GM23338 (cell line): Measurements from ENCODE around the gene TERT. TPM values are rescaled to one million over a fixed set of nuclear protein-coding genes. Genes with fewer than 3 reads are reported as not detected.

ENCODE experiments used
- ATAC-seq: fragments of 200-7000 bp; cut with Tn5 transposase; 3 replicates; pipeline ENCODE4 v1.9.1; 2020
- DNase-seq: peaks from one replicate; pipeline ENCODE4 v3.0.0-alpha.2; 2015; ENCODE audit warnings: low spot score
- H2AFZ ChIP-seq: fragments of 200-600 bp; sonication (generic); 2 replicates; pipeline ENCODE4 v1.8.0; 2016; ENCODE audit warnings: antibody characterized with exemption, mild to moderate bottlenecking, moderate library complexity
- H3F3A ChIP-seq: fragments of 200-600 bp; sonication (generic); replicated peaks from 2 replicates; pipeline ENCODE4 v1.8.0; 2017; ENCODE audit warnings: antibody characterized with exemption, mixed run types, low read depth
- H3K27ac ChIP-seq: fragments of 200-600 bp; sonication (generic); 2 replicates; pipeline ENCODE4 v1.6.1; 2016; ENCODE audit warnings: low read depth
- H3K27me3 ChIP-seq: fragments of 200-600 bp; sonication (generic); 2 replicates; pipeline ENCODE4 v1.8.0; 2016; ENCODE audit warnings: mild to moderate bottlenecking, mixed run types, moderate library complexity; ENCODE audit not compliant: insufficient read depth
- H3K36me3 ChIP-seq: fragments of 200-600 bp; sonication (generic); 2 replicates; pipeline ENCODE4 v1.8.0; 2016; ENCODE audit warnings: mild to moderate bottlenecking; ENCODE audit not compliant: insufficient read depth
- H3K4me1 ChIP-seq: fragments of 200-600 bp; sonication (generic); 2 replicates; pipeline ENCODE4 v1.8.0; 2016; ENCODE audit warnings: mild to moderate bottlenecking, moderate library complexity; ENCODE audit not compliant: insufficient read depth
- H3K4me2 ChIP-seq: fragments of 200-600 bp; sonication (generic); 2 replicates; pipeline ENCODE4 v1.7.1; 2017; ENCODE audit warnings: mixed run types
- H3K4me3 ChIP-seq: fragments of 200-600 bp; sonication (generic); 2 replicates; pipeline ENCODE4 v1.6.1; 2016; ENCODE audit warnings: mixed run types
- H3K79me2 ChIP-seq: fragments of 200-600 bp; sonication (generic); replicated peaks from 2 replicates; pipeline ENCODE4 v1.8.0; 2017; ENCODE audit warnings: mild to moderate bottlenecking; ENCODE audit not compliant: insufficient read depth
- H3K9me2 ChIP-seq: fragments of 200-600 bp; sonication (generic); 2 replicates; pipeline ENCODE4 v1.8.0; 2017; ENCODE audit not compliant: insufficient read depth
- H4K20me1 ChIP-seq: fragments of 200-600 bp; sonication (generic); replicated peaks from 2 replicates; pipeline ENCODE4 v1.8.0; 2017; ENCODE audit warnings: mild to moderate bottlenecking; ENCODE audit not compliant: insufficient read depth
- H3K27ac Mint-ChIP-seq: 2 replicates; pipeline ENCODE4 v1.8.0; 2020; ENCODE audit warnings: inconsistent platforms, mild to moderate bottlenecking, moderate library complexity, mixed read lengths
- H3K27me3 Mint-ChIP-seq: 3 replicates; pipeline ENCODE4 v1.8.0; 2022; ENCODE audit warnings: low read depth, mild to moderate bottlenecking, moderate library complexity, mixed read lengths, inconsistent platforms; ENCODE audit not compliant: insufficient read depth, poor library complexity
- H3K36me3 Mint-ChIP-seq: 3 replicates; pipeline ENCODE4 v1.8.0; 2021; ENCODE audit warnings: low read depth, mild to moderate bottlenecking, inconsistent platforms, moderate library complexity, mixed read lengths
- H3K4me1 Mint-ChIP-seq: 3 replicates; pipeline ENCODE4 v1.8.0; 2020; ENCODE audit warnings: mild to moderate bottlenecking, inconsistent platforms, mixed read lengths
- H3K4me3 Mint-ChIP-seq: 3 replicates; pipeline ENCODE4 v1.8.0; 2021; ENCODE audit warnings: moderate library complexity, mild to moderate bottlenecking, inconsistent platforms, mixed read lengths
- H3K9me3 Mint-ChIP-seq: 3 replicates; pipeline ENCODE4 v1.8.0; 2020; ENCODE audit warnings: moderate library complexity, mild to moderate bottlenecking, inconsistent platforms, mixed read lengths
- CREB1 ChIP-seq: fragments of 250-450 bp; sonication (Bioruptor Pico); IDR thresholded peaks from 2 replicates; pipeline ENCODE4 v1.5.0; 2020; ENCODE audit warnings: low read depth, mild to moderate bottlenecking, moderate library complexity
- CTCF ChIP-seq, 2 experiments: fragments of 200-600 bp in 1 of 2; sonication (generic) in 1 of 2; conservative IDR thresholded peaks; 2 replicates each; pipeline versions ENCODE4 v1.5.1 to v1.6.1; 2016 to 2017; ENCODE audit warnings: antibody characterized with exemption in 2 of 2, low read depth in 2 of 2, mild to moderate bottlenecking in 2 of 2, moderate library complexity in 1 of 2
- ETS1 ChIP-seq: IDR thresholded peaks from 2 replicates; pipeline ENCODE4 v1.6.1; 2016; ENCODE audit warnings: antibody characterized with exemption
- EZH2 ChIP-seq: fragments of 200-600 bp; sonication (generic); IDR thresholded peaks from one replicate; pipeline ENCODE4 v1.8.0; 2017; ENCODE audit warnings: antibody characterized with exemption, mild to moderate bottlenecking, low read depth; ENCODE audit not compliant: unreplicated experiment
- EZH2phosphoT487 ChIP-seq: fragments of 200-600 bp; sonication (generic); IDR thresholded peaks from one replicate; pipeline ENCODE4 v1.8.1; 2018; ENCODE audit warnings: antibody characterized with exemption; ENCODE audit not compliant: unreplicated experiment
- JUNB ChIP-seq: IDR thresholded peaks from one replicate; pipeline ENCODE4 v1.6.1; 2016; ENCODE audit warnings: antibody characterized with exemption; ENCODE audit not compliant: unreplicated experiment
- NANOG ChIP-seq: IDR thresholded peaks from 2 replicates; pipeline ENCODE4 v1.6.1; 2016; ENCODE audit warnings: antibody characterized with exemption, borderline replicate concordance
- POLR2AphosphoS5 ChIP-seq: IDR thresholded peaks from 2 replicates; pipeline ENCODE4 v1.6.1; 2016; ENCODE audit warnings: antibody characterized with exemption, low read depth
- REST ChIP-seq: IDR thresholded peaks from one replicate; pipeline ENCODE4 v1.6.1; 2018; ENCODE audit warnings: antibody characterized with exemption; ENCODE audit not compliant: unreplicated experiment
- STAT1 ChIP-seq: IDR thresholded peaks from one replicate; pipeline ENCODE4 v1.6.1; 2016; ENCODE audit warnings: antibody characterized with exemption; ENCODE audit not compliant: unreplicated experiment
- ZNF114 ChIP-seq: fragments of 250-450 bp; sonication (Bioruptor Pico); IDR thresholded peaks from 2 replicates; pipeline ENCODE4 v1.5.0; 2020; ENCODE audit warnings: mild to moderate bottlenecking, moderate library complexity
- ZNF462 ChIP-seq: fragments of 250-450 bp; sonication (Bioruptor Pico); IDR thresholded peaks from 2 replicates; pipeline ENCODE4 v1.5.0; 2020; ENCODE audit warnings: mild to moderate bottlenecking, moderate library complexity
- polyA plus RNA-seq: library from polyadenylated mRNA; unstranded; fragments of >200 nt; fragmentation: Nextera tagmentation; extraction: Ambion mirVana; gene quantifications from 2 replicates; pipeline ENCODE4 v1.2.1, GENCODE V29; 2016
- total RNA-seq: library from RNA; depleted of rRNA; stranded (reverse); fragments of >200 nt; shearing (Covaris generic); gene quantifications from 2 replicates; pipeline ENCODE4 v1.2.3, GENCODE V29; 2014

The TERT gene
- total and polyA plus RNA-seq, 2 experiments from 2014 or later: 9.8 to 46.4 TPM

DNA sequence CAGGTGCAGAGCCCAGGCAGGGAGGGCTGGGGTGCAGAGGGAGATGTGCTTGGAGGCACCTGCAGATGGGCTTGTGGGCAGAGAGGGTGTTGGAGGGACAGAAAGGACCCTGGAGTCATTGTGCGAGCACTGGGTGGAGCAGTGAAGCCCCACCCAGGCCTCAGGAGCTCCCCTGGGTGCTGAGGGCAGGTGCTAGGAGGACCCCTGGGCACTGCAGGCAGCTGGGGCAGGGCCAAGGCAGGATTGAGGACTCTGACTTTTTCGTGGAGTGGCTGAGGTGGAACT, 80.0 kb downstream of the TERT start (continued):
- TF ChIP-seq ETS1: no peak
- no peak for TF ChIP-seq STAT1
- no peak for TF ChIP-seq CTCF (conservative IDR thresholded peaks at IDR 0.05; ENCODE audit: low read depth in 2 of 2)
- TF ChIP-seq EZH2phosphoT487: no peak
- TF ChIP-seq JUNB: no peak
- no peak for TF ChIP-seq POLR2AphosphoS5
- TF ChIP-seq ZNF114: no peak
- no peak for TF ChIP-seq NANOG
- TF ChIP-seq CREB1 (CRISPR knock-in tag): no peak
- no peak for TF ChIP-seq REST
- TF ChIP-seq EZH2: no peak

DNA sequence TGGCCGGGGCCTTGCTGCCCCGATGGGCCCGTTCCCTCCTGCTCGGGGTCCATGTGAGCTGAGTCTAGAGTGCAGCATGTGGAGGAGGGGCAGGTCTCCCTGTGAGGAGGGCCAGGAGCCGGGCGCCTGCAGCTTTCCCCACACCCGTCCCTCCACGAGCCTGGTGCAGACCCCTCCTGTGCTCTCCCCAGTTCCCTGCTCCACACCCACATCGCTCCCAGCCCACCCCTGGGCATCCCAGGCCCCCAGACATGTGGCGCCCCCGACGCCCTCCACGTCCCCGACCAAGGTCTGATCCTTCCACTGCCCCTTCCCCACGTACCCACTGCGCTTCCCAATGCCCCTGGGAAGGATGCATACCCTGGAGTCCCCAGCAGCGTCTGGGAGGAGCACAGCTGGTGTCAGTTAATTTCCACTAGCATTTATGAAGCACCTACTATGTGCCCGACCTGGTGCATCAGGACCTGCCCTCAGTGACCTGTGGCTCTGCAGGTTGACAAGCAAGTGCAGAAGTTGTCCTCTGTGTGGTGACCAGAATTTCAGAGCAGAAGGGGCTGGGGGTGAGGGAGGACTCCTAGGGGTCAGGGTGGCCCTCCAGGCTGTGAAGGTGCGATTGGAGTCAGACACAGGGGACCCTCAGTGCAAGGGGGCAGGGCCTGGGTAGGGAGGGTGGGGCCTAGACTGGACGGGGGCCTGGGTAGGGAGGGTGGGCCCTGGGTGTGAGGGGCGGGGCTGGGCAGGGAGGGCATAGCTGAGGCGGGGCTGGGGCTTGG, 80.5 kb downstream of the TERT start:
- Histone ChIP-seq H4K20me1 (no peaks in the 10 kb centered on the region), H3K4me2 (no peak overlapping the region), H3F3A (no peaks in the 10 kb centered on the region), H3K4me1 (no peaks in the 10 kb centered on the region), H3K4me3 (no peak overlapping the region), H3K79me2 (no peaks in the 10 kb centered on the region), H3K9me2 (no peaks in the 10 kb centered on the region), H2AFZ (no peak overlapping the region), H3K27me3 (no peaks in the 10 kb centered on the region), H3K27ac (no peak overlapping the region), H3K36me3 (no peaks in the 10 kb centered on the region)
- Mint-ChIP-seq H3K27me3 (peaks cover 4% of the 10 kb centered on the region), H3K27ac (no peak overlapping the region), H3K4me3 (no peak overlapping the region), H3K4me1 (peaks cover 3% of the 10 kb centered on the region; the same call in 2 of the 3 replicates), H3K9me3 (peaks cover 3% of the 10 kb centered on the region; the same call in 1 of the 3 replicates), H3K36me3 (no peaks in the 10 kb centered on the region; the same call in 2 of the 3 replicates)
- no peak for ATAC-seq
- TF ChIP-seq NANOG (no peak), EZH2 (no peak), CREB1 (CRISPR knock-in tag) (no peak), POLR2AphosphoS5 (no peak), STAT1 (no peak), ZNF462 (CRISPR knock-in tag) (no peak), JUNB (no peak)
- DNase-seq: no peak
